ENCODE measurements around the gene FAM110D.

Gene FAM110D

DNA sequence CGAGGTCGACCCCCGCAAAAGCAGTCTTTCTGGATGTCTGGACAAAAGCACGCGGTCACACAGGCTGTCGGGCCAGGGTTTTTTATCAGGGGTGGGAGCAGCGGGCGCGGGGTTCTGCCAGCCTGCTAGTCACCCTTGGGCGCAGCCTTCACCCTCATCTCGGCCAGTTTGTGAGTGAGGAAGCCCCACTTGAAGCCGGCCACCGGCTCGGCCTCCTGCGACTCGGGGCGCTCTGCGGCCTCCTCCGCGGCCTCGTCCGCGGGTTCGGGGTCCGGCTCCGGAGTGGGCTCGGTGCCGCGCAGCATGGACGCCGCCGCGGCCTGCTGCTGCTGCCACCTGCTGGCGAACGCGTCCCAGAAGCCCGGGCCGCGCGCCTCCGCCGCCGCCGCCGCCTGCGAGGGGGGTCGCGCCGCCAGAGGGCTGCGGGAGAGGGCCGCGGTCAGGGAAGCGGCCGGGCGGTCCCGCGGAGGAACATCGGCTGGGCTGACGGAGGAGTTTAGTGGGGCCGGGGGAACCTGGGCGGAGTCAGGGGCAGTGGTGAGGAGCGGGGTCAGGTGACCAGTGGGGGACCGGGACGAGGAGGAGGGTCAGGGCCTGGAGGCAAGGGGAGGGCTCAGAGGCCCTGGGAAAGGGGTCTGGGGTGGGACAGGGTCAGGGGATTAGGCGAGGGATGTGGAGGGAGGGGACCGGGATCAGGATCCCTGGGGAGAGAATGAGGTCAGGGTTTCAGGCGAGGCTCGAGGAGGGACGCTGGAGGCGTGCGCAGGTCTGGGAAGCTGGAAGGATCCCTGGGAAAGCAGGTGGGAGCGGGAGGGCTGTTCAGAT, 5.4 kb downstream of the FAM110D start:
- DNase-seq = no peak

DNA sequence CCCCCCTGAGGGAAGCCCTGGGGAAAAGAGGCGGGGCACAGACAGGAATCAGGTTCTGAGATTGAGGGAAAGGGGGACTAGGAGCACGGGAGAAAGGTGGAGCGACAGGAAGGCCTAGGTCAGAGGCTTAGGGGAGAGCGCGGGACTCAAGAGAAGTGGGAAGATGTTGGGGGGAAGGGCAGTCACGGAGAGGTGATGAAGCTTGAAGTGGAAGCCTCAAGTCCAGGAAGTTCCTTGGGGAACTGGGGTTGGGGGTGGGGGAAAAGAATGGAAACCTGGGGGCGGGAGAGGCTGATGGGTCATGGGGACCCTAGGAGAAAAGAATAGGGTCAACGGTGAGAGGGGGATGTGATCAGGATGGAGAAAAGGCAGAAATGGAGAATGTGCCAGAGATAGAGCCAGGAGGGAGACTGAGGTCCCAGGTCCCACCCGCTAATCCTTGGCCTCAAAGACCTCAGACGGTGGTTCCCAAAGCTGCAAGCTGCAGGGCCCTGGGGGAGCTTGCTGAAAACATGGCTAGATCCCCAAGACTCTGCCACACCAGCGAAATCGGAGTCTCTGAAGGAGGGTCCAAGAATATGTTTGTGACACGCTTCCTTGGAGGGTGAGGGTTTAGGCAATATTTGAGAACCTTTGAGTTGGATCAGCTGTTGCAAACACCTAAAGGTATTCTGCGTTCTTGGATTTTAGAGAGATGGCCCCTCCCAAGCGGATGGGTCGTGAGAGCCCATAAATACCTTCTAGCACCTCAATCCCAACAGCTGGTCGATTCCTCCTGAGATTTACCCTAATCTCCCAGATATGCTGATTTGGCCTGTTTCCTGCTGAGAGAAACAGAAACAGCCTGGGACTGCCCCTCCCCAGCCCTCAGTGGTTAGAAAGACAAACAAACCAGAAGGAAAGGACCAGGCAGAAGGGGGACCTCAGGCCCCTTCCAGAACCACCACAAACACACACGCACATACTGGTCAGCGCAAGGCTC, 6.3 kb downstream of the FAM110D start:
- no peak for DNase-seq

DNA sequence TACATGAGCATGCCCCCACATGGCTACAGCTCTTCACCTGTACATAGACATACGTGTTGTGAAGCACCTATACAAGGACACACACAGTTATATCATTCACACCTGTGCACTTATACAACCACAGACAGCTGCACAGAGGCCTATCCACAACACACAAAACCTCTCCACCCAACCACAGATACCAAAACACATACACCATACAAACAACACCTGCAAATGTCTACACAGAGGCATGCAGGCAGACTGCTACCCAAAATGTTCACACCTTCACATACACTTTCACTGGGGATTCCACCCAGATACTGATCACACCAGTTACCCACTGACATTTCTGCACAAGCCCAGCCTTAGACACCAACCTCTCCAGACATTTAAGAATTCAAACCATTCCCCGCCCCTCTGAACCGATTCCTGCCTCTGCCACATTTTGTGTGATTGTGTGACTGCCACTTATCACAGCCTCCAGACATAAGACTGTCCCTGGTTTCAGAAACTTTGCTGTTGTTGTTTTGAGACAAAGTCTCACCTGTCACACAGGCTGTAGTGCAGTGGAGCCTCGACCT, 7.9 kb downstream of the FAM110D start:
- DNase-seq = no peak

DNA sequence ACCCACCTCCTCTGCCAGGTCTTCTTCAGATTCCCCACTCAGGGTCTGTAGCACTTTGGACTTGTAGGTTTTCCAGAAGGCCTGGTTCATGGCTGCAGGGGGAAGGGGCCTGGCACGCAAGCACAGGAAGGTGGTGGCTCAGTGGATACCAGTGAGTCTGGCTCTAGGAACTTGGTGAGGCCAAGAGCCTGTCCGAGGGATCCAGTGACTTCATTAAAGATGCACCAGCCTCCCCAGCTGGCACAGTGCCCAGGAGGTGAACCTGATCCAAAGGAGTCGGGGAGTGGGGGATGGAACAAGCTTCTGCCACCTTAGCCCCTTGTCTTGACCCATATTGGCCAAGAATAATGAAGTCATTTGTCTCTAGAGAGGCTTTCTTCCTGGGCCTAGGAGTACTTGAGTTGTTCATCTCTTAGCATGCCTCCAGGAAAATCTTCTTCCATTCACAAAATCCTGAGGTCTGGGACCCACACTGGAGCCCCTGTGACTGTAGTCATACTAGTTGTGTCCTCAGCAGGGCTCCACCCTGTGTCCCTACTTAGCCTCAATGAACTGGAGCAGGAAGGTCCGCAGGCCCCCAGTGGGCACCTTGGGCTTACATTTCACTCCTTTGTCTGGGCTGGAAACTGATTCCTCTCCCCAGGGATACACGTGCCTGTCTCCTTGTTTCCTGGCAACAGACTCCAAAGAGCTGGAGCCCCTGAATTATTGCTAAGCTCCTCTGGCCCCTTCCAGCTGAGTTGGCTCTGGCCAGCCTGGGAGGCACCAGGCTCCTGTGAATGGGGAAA, 9.7 kb downstream of the FAM110D start, which contains the start of gene C1orf232:
TSS of gene C1orf232 (minus strand) at position 554 of the 788 bp plus-strand sequence. CDS start at position 90, 464 bp downstream.
- no peak for DNase-seq

DNA sequence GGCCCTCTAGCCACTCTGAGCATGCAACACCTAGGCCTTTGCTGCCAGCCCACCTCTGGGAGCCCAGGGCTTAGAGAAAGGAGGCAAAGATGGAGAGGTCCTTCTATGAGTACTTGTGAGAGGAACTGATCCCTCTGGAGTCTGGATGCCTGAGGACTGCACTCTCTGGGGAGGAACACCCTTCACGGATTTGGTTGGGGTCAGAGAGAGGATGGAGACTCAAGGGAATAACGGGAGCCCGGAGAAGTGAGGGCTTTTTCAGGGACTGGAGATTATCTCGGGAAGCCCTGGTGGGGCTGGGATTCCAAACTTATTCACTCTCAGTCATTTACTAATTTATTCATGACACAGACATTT, 10.3 kb downstream of the FAM110D start:
- no peak for DNase-seq

DNA sequence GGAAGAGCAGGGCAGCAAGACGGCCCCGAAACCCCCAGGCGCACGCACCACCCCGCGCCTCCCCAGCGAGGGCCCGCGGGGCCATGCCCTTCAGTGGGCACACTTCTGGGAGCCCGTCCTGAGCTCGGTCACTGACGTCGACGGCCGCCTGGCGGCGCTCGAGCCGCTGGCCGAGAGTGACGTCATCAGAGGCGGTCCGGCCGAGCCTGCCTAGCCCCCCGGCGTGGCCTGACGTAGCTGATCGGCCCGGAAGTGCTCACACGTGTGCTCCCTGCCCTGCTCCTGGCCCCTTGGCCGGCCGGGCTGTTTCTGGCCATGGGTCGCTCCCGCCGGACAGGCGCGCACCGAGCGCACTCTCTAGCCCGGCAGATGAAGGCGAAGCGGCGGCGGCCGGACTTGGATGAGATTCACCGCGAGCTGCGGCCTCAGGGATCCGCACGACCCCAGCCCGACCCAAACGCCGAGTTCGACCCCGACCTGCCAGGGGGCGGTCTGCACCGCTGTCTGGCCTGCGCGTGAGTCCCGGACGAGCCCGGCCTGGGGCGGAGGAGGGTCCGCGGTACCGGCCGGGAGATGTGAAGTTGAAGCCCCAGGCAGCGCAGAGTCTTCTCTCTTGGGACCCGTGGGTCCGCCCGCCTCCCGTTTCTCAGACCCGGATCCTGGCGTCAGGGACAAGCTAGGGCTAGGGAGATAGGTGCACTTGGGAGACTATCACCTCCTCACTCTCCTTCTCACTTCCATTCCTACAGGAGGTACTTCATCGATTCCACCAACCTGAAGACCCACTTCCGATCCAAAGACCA, 11.0 kb downstream of the FAM110D start, which contains the start of gene ZNF593:
TSS of gene ZNF593 (plus strand) at position 240 of the 803 bp plus-strand sequence. CDS start at position 316, 76 bp downstream.
- DNase-seq = peak; percentile 59

DNA sequence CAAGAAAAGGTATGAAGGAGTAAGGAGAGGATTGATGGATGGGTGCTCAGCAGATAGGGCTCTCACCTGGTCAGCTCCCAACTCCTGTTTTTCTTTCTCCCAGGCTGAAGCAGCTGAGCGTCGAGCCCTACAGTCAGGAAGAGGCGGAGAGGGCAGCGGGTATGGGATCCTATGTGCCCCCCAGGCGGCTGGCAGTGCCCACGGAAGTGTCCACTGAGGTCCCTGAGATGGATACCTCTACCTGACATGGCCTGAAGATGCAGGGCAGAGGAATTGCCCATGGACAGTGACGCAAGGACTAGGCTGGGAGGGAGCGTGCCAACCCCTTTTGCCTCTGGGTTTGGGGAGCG, 11.6 kb downstream of the FAM110D start:
- no peak for DNase-seq

DNA sequence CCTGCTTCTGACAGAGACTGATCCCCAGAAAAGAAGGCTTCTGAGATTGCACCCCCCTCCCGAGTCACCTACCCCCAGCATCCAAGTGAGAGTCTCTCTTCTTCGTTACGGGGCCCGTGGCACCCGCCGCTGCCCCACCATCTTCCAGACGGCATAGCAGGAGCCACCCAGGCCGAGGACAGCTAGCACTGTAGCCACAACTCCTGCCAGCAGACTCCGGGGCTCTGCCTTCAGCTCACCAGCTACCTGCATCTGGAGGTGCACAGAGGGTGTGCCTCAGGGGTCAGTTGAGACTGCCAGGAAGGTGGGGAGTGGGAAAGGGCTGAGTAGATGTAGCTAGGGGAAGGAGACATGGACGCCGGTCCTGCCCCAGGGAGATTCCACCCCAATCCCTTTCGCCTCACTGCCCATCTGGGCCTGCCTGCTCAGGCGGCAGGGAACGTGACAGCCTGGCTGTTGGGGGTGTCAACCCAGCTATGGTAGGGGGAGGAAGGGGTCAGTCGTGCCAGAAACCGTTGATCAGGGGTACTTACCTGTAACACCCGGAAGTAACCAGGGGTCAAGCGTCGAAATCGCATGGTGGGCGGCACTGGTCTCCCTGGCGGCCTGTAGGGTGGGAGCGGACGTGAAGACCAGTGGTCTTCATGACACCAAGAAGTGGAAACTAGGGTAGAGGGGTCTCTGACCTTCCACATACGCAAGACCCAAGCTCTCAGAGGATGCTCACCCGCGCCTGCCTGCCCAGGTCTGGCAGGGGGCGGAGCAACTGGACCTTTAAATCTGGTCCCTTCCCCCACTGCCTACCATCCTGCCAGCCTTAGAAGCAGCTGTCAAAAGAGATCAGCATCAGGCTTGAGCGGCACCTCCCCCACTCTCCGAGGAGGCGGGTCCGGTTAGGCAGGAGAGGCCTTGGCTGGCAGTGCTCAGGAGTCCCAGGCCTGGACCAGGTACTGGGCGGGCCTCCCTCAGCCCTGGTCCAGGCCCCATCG, 12.5 kb downstream of the FAM110D start, which contains the start of gene ZNF593OS:
TSS of gene ZNF593OS (minus strand) at position 749 of the 989 bp plus-strand sequence. CDS start at position 578, 171 bp downstream.
- DNase-seq = no peak

DNA sequence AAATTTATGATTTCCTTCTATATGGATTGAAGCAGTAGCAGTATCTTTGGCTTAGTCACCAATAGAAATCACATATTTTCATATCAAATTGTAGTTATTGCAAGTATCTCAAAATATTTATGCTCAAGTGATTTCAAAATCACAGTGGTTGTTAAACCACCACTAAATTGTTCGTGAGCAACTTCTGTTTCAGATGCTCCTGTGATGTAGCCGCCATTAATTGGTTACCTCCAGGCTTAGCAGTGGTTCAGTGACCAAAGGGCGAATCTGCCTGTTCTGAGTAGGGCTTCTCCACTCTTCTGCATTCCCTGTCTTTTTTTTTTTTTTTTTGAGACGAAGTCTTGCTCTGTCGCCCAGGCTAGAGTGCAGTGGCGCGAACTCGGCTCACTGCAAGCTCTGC, 16.5 kb downstream of the FAM110D start:
- DNase-seq = no peak

DNA sequence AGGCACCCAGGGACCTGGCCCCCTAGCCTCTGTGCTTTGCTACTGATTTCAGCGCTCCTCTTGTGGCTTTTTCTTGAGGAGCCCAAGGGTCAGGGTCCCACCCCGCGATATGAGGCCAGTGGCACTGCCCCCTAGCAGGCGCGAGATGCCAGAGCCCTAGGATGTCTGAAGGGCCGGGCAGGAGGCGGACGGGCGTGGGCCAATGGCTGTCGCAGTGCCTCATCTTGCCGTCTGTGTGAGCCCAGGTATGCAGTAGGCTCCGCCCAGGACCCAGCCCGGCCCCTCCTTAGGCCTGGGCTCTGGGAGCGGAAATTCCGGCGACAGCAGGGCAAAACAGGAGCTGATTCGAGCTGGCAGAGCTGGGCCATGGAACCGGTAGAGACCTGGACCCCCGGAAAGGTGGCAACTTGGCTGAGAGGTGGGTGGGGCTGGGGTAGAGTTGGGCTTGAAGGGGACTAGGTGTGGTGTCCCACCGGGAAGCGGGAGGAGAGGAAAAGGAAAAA, 18.4 kb downstream of the FAM110D start, which contains the start of gene CNKSR1:
TSS of gene CNKSR1 (plus strand) at position 310 of the 503 bp plus-strand sequence. CDS start at position 367, 57 bp downstream.
- peak; percentile 47 for DNase-seq

DNA sequence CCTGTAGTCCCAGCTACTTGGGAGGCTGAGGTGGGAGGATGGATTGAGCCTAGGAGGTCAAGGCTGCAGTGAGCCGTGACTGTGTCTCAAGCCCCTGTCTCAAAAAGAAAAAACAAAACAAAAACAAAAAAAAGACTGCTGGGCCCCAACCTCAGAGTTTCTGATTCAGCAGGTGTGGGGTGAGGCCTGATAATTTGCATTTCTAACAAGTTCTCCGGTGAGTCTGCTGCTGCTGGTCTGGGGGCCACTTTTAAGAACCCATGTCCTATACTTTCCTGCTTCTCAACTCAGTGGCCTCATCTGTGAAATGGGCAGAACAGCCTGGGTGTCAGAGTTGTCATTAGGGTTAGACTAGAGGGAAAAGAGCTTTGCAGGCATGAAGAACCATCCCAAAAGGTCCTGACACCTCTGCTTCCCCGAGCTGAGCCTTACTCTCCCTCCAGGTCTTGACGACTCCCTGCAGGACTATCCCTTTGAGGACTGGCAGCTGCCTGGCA, 21.2 kb downstream of the FAM110D start:
- no peak for DNase-seq

DNA sequence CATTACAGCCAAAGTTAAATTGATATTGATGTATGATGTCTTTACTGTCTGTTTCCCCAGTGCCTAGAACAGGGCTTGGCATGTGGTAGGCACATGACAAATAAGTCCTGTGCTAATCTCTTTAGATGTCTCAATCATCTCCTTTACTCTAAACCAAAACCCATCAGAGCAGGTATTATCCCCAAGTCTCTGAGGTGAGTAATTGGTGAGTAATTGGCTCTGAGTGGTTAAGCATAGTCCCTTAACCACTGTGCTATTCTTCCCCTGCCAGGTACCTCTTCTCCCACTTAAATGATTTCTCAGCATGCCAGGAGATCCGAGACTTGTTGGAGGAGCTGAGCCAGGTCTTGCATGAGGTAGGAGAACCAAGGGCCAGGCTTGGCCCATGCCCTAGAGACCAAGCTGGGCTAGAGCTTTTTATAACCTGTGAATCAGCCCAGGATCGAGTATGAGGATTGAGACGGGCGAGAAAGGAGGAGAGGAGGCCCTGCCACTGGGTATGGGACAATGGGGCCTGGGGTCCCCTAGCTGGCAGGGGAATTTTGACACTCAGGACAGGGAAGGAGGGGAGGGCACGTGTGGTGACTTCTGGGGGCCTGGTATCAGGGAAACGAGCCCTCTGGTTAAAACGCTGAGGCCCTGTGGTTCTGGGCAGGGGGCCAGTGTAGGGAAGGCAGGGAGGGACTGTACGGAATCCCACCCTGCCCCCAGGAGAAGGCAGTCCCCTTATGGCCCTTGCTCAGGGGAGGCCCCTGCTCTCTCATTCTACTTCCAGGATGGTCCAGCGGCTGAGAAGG, 22.9 kb downstream of the FAM110D start:
- no peak for DNase-seq

DNA sequence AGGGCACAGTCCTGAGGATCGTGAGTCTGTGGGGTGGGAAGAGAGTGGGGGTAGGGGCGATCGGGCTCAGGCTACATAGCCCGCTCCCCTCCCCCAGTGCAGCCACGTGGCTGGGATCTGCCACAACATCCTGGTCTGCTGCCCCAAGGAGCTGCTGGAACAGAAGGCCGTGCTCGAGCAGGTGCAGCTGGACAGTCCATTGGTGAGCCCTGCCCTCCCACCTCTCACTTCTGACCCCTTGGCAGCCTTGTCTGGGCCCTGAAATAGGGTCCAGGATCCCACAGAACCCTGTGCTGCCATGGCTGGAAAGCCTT, 23.5 kb downstream of the FAM110D start:
- DNase-seq = no peak

DNA sequence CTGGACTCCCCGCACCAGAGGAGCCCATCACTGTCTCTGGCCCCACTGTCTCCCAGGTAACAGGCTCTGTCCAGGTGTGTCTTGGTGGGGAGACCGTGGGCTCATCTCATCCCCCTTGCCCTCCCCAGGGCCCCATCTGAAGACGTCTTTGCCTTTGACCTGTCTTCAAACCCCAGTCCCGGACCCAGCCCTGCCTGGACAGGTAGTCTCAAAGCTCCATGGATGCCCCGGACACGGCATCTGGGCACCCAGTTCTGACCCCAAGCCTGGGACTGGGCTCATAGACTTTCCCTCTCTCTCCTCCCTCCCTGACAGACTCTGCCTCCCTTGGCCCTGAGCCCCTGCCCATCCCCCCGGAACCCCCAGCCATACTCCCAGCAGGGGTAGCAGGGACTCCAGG, 25.2 kb downstream of the FAM110D start:
- DNase-seq = no peak

DNA sequence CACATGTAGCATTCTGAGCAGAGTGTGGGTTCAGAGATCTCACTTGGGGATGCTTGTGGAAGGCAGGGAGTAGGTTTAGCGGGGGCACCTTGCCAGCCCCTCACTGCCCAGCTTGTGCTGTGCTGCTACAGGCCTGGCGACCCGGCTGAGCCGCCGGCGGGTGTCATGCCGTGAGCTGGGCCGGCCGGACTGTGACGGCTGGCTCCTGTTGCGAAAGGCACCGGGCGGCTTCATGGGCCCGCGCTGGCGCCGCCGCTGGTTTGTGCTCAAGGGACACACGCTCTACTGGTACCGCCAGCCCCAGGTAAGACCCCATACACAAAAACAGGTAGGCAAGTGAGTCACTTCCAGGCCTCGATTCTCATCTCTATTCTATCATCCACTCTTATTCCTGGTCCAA, 26.0 kb downstream of the FAM110D start:
- no peak for DNase-seq

DNA sequence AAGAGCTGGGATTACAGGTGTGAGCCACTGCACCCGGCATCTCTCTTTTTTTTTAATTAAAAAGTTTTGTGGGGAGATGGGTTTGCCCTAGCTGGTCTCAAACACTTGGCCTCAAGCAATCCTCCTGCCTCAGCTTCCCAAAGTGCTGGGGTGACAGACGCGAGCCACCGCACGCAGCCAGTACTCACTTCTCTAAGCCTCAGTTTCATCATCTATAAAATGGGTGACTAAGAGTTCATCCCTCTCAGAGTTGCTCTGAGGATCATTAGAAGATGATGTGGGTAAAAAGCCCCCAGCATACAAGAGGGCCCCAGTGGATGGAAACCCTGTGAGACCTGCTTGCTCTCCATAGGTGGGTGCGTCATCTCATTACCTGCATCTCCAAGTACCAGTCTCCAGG, 29.0 kb downstream of the FAM110D start:
- DNase-seq = no peak

DNA sequence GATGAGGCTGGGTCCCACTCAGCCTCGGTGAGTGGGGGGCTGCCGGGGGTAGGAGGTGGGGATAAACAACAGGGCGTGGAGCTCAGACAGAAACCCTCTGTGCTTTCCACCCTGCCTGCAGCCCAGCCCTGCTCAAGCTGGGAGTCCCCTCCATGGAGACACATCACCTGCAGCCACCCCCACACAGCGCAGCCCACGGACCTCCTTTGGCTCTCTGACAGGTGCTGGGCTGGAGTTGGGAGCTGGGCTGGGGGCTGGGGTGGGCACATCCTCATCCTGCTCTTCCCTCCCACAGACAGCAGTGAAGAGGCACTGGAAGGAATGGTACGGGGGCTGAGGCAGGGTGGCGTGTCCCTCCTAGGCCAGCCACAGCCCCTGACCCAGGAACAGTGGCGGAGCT, 29.6 kb downstream of the FAM110D start:
- DNase-seq = no peak

DNA sequence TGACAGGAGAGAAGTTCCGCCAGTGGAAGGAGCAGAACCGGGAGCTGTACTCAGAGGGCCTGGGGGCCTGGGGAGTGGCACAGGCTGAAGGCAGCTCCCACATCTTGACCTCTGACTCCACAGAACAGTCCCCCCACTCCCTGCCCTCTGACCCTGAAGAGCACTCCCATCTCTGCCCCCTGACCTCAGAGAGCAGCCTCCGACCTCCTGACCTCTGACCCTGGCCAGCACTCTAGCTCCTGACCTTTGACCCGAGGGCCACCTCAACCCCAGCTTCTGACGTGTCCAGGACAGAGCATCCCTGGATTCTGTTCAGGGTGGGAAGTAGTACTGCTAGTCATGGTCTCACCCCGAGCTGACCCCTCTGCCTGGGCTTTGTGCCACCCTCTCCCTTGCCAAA, 30.5 kb downstream of the FAM110D start:
- no peak for DNase-seq

DNA sequence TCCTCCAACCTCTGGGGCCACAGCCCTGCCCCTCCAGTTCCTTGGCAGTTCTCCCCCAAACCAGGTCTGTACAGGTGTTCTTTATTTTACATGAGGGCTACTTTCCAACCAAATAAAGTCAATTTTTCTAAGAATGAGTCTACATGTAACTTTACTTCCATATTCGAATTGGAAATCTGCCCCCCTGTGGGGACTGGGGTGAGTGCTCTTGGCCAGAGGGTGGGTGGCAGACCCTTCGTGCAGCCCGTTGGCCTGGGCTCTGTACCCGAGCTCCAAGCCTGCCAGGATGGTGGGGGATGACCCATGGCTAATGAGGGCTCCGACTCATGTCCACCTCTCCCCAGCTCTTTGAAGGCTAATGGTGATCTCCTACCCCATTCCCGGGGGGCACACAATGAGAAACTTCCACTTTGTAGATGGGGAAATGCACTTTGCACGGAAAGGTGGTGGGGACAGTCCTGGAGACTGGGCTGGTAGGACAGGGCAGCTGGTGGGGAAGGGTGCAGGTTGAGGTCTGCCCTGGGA, 30.9 kb downstream of the FAM110D start:
- DNase-seq = no peak
